HepG2 (cell line): ENCODE measurements around the gene LZTR1. TPM values are rescaled to one million over a fixed set of nuclear protein-coding genes. Genes with fewer than 3 reads are reported as not detected.

ENCODE experiments used
- CERS6 ChIP-seq: sonication (generic); formaldehyde crosslinking; IDR thresholded peaks from 2 replicates; pipeline ENCODE4 v1.5.0; 2020; ENCODE audit warnings: missing genetic modification reagents
- GABPB1 ChIP-seq: IDR thresholded peaks from 2 replicates; pipeline ENCODE4 v1.6.1; 2016; ENCODE audit warnings: mild to moderate bottlenecking, missing genetic modification reagents, moderate library complexity, missing compliant biosample characterization
- HMGXB4 ChIP-seq, 2 experiments: sonication (generic) in 1 of 2; formaldehyde crosslinking in 1 of 2; IDR thresholded peaks; 2 replicates each; pipeline versions ENCODE4 v1.4.0 to v1.6.1; 2018 to 2020; ENCODE audit warnings: missing genetic modification reagents in 2 of 2, borderline replicate concordance in 1 of 2, low read depth in 1 of 2, mild to moderate bottlenecking in 1 of 2, missing biosample characterization in 1 of 2
- HNF1B ChIP-seq: sonication (generic); formaldehyde crosslinking; IDR thresholded peaks from 2 replicates; pipeline ENCODE4 v1.5.1; 2020; ENCODE audit warnings: mild to moderate bottlenecking, moderate library complexity, missing genetic modification reagents
- HOXA5 ChIP-seq: sonication (generic); formaldehyde crosslinking; IDR thresholded peaks from 2 replicates; pipeline ENCODE4 v1.4.0; 2020; ENCODE audit warnings: missing genetic modification reagents
- NFKBIZ ChIP-seq: IDR thresholded peaks from 2 replicates; pipeline ENCODE4 v1.6.1; 2018; ENCODE audit warnings: missing genetic modification reagents, missing compliant biosample characterization
- PATZ1 ChIP-seq: sonication (generic); formaldehyde crosslinking; IDR thresholded peaks from 2 replicates; pipeline ENCODE4 v1.4.0; 2020; ENCODE audit warnings: missing genetic modification reagents
- PHF20 ChIP-seq: sonication (generic); formaldehyde crosslinking; IDR thresholded peaks from 2 replicates; pipeline ENCODE4 v1.5.0; 2020; ENCODE audit warnings: mild to moderate bottlenecking, missing genetic modification reagents
- POLR2A ChIP-seq, 2 experiments: IDR thresholded peaks; 2 replicates each; pipeline ENCODE4 v1.6.1; 2011; ENCODE audit warnings: low read depth in 2 of 2, low read length in 2 of 2, mild to moderate bottlenecking in 1 of 2, moderate library complexity in 1 of 2; ENCODE audit not compliant: insufficient read depth in 1 of 2
- POLR2AphosphoS5 ChIP-seq: IDR thresholded peaks from 2 replicates; pipeline ENCODE4 v1.6.1; 2012; ENCODE audit warnings: low read depth, low read length
- PPARG ChIP-seq: conservative IDR thresholded peaks from 2 replicates; pipeline ENCODE4 v1.6.1; 2016; ENCODE audit warnings: missing biosample characterization, missing genetic modification reagents
- PRDM4 ChIP-seq: sonication (generic); formaldehyde crosslinking; IDR thresholded peaks from 2 replicates; pipeline ENCODE4 v1.9.0; 2021; ENCODE audit warnings: missing genetic modification reagents, borderline replicate concordance
- SP5 ChIP-seq: IDR thresholded peaks from 2 replicates; pipeline ENCODE4 v1.6.1; 2016; ENCODE audit warnings: low read depth, borderline replicate concordance
- ZBTB37 ChIP-seq: sonication (generic); formaldehyde crosslinking; IDR thresholded peaks from 2 replicates; pipeline ENCODE4 v1.4.0; 2020; ENCODE audit warnings: mild to moderate bottlenecking, missing genetic modification reagents
- ZNF331 ChIP-seq: sonication (generic); formaldehyde crosslinking; IDR thresholded peaks from 2 replicates; pipeline ENCODE4 v1.4.0; 2020; ENCODE audit warnings: missing genetic modification reagents
- ZNF564 ChIP-seq: sonication (generic); formaldehyde crosslinking; IDR thresholded peaks from 2 replicates; pipeline ENCODE4 v1.8.1; 2023; ENCODE audit warnings: mild to moderate bottlenecking, missing genetic modification reagents
- polyA plus RNA-seq, 8 experiments: library from polyadenylated mRNA; depleted of rRNA in 3 of 8; stranded (reverse) in 7 of 8; unstranded in 1 of 8; fragments of >200 nt; fragmentation: Illumina TruSeq in 4 of 8; extraction: Trizol in 4 of 8; gene quantifications; 2 replicates each; pipeline versions ENCODE4 v1.2.1 to v1.2.3, GENCODE V29; 2011 to 2016; ENCODE audit warnings: low read depth in 4 of 8, missing spikeins in 1 of 8, mixed read lengths in 1 of 8; ENCODE audit not compliant: insufficient read depth in 1 of 8
- total RNA-seq, 5 experiments: library from RNA; depleted of rRNA; stranded (reverse); fragments of >200 nt; fragmentation: Illumina TruSeq; extraction: Trizol; gene quantifications; 2 replicates each; pipeline ENCODE4 v1.2.3, GENCODE V29; 2016; ENCODE audit warnings: low read depth in 1 of 5

The LZTR1 gene
- total and polyA plus RNA-seq, 2 of the 13 experiments (the other 11 are each of a cell fraction or from before 2014, with no cell fraction given) = 21.8 to 22.4 TPM

- TF ChIP-seq ZNF564 = 0 out of 2 replicates have a peak, but pooled peaks have one; percentile 42
- TF ChIP-seq HNF1B (CRISPR knock-in tag) = peak; percentile 50; the same call in 1 of the 2 replicates
- peak; percentile 40 to 53; a peak in 2 of 4 replicates for TF ChIP-seq HMGXB4 (CRISPR knock-in tag; IDR thresholded peaks at IDR 0.05; ENCODE audit: borderline replicate concordance in 1 of 2, low read depth in 1 of 2)
- TF ChIP-seq HOXA5 = 0 out of 2 replicates have a peak, but pooled peaks have one; percentile 48
- no peak for TF ChIP-seq ZBTB37 (CRISPR knock-in tag)
- TF ChIP-seq CERS6 (CRISPR knock-in tag) = no peak
- TF ChIP-seq PPARG (CRISPR knock-in tag) = 0 out of 2 replicates have a peak, but pooled peaks have one; percentile 20
- no peak; the same call in 1 of the 2 replicates for TF ChIP-seq GABPB1 (CRISPR knock-in tag)
- TF ChIP-seq NFKBIZ = 0 out of 2 replicates have a peak, but pooled peaks have one; percentile 29
- 0 out of 2 replicates have a peak, but pooled peaks have one; percentile 27 for TF ChIP-seq POLR2AphosphoS5
- peak; percentile 35; the same call in 1 of the 2 replicates for TF ChIP-seq ZNF331 (CRISPR knock-in tag)
- TF ChIP-seq POLR2A (IDR thresholded peaks at IDR 0.05; ENCODE audit: insufficient read depth in 1 of 2, low read depth in 2 of 2, low read length in 2 of 2) = peak in 1 of 2 experiments; percentile 51; a peak in 2 of 4 replicates
- peak; percentile 61 for TF ChIP-seq SP5 (CRISPR knock-in tag)
- peak; percentile 84 for TF ChIP-seq PATZ1
- TF ChIP-seq PHF20 (CRISPR knock-in tag) = 0 out of 2 replicates have a peak, but pooled peaks have one; percentile 27
- TF ChIP-seq PRDM4 (CRISPR knock-in tag) = no peak
Measured at GRCh38 chr22:20957683-20958431, 24.2 kb upstream of the LZTR1 start (continued).
